HG03039 (cell line): ENCODE data around the gene ZDHHC7.

ENCODE experiments used
- ATAC-seq: cut with Tn5 transposase; IDR thresholded peaks from one replicate; pipeline ENCODE4 v1.9.1; 2021; ENCODE audit warnings: mild to moderate bottlenecking, moderate library complexity; ENCODE audit not compliant: unreplicated experiment

ZDHHC7 gene

GRCh38 chr16:85025781-85026653, 14.7 kb upstream of the ZDHHC7 start:
- no peak for ATAC-seq

GRCh38 chr16:85019659-85020245, 8.4 kb upstream of the ZDHHC7 start:
- ATAC-seq: no peak

- ATAC-seq: no peak
Measured at GRCh38 chr16:85018529-85019236, 7.3 kb upstream of the ZDHHC7 start.

- no peak for ATAC-seq
Measured at GRCh38 chr16:85017633-85018032, 6.3 kb upstream of the ZDHHC7 start.

- no peak for ATAC-seq
Measured at GRCh38 chr16:85017151-85017550, 5.8 kb upstream of the ZDHHC7 start.

GRCh38 chr16:85015481-85016187, 4.3 kb upstream of the ZDHHC7 start:
- no peak for ATAC-seq

GRCh38 chr16:85014311-85014710, 3.0 kb upstream of the ZDHHC7 start:
- no peak for ATAC-seq

GRCh38 chr16:85011846-85012284, 530 bp upstream of the ZDHHC7 start:
- ATAC-seq: no peak

- peak; percentile 6 for ATAC-seq
Measured at GRCh38 chr16:85010446-85010930, 847 bp downstream of the ZDHHC7 start.

- ATAC-seq: no peak
Measured at GRCh38 chr16:85008271-85008670, 3.1 kb downstream of the ZDHHC7 start.

GRCh38 chr16:85007496-85008214, 3.7 kb downstream of the ZDHHC7 start:
- ATAC-seq: no peak

- no peak for ATAC-seq
Measured at GRCh38 chr16:85006639-85007038, 4.7 kb downstream of the ZDHHC7 start.

- ATAC-seq: no peak
Measured at GRCh38 chr16:85005285-85006069, 5.9 kb downstream of the ZDHHC7 start.

GRCh38 chr16:85004587-85005205, 6.6 kb downstream of the ZDHHC7 start:
- ATAC-seq: no peak

GRCh38 chr16:85003725-85004586, 7.4 kb downstream of the ZDHHC7 start:
- no peak for ATAC-seq

GRCh38 chr16:85003076-85003475, 8.3 kb downstream of the ZDHHC7 start:
- ATAC-seq: no peak

GRCh38 chr16:85002608-85003007, 8.7 kb downstream of the ZDHHC7 start:
- ATAC-seq: no peak

GRCh38 chr16:85002099-85002541, 9.2 kb downstream of the ZDHHC7 start:
- ATAC-seq: no peak
